HG02973 (cell line): ENCODE results near the gene ADRA2C.

ENCODE experiments used
- ATAC-seq: cut with Tn5 transposase; IDR thresholded peaks from one replicate; pipeline ENCODE4 v1.9.1; 2021; ENCODE audit warnings: moderate library complexity; ENCODE audit not compliant: unreplicated experiment

Gene ADRA2C

GRCh38 chr4:3756343-3757059 lies 9.7 kb upstream of the ADRA2C start:
- no peak for ATAC-seq

DNA sequence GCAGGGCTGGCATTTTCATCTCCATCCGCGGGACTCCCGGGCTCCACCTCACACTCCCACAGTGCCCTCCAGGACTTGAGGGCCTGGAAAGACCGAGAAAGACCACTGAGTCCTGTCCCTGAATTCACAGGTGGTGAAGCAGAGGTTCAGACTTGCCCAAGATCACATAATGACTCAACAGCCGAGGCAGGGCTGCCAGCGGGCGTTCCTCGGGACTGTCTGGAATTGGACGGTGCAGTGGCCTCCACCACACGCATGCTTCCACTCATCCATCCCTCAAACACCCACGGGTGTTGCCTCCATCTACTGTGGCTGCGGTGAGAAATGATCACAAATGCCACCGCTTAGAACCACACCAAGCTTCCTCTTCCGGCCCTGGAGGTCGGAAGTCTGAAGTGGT lies 6.9 kb upstream of the ADRA2C start:
- no peak for ATAC-seq

DNA sequence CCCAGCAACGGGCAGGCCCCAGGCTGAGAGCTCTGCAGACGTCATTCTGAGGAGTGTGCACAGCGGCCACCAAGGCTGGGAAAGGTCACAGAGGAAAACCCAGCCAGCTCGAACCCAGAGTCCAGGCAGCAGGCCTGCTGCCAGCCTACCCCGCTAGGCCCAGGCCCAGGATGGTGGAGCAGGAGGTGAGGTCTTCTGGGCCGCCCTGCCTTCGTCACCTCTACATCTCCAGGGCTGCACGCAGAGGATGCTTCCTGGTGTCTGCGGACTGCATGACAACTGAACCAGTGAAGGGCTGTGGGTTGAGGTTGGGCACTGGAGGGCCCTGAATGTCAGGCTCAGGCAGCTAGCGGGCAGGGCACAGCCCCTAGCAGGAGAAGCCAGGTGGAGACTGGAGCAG lies 5.8 kb upstream of the ADRA2C start:
- no peak for ATAC-seq

- no peak for ATAC-seq
Measured at GRCh38 chr4:3760841-3761240, 5.3 kb upstream of the ADRA2C start.

DNA sequence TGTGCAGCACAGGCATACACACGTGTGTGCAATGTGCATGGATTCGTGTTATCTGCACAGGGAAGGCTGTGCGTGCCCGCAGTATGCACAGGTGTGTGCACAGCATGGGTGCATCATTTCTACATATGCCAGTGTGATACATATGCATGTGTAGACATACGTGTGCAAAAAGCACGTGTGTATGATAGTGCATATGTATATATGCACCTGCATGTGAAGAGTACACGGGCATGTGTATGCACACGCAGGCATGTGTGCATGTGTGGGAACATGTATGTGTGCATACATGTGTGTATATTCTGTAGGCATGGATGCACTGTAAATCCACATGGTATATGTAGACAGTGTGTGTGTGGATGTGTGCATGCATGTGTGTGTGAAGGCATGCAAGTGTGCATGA lies 3.9 kb upstream of the ADRA2C start:
- no peak for ATAC-seq

GRCh38 chr4:3762753-3763549 lies 3.2 kb upstream of the ADRA2C start:
- no peak for ATAC-seq

DNA sequence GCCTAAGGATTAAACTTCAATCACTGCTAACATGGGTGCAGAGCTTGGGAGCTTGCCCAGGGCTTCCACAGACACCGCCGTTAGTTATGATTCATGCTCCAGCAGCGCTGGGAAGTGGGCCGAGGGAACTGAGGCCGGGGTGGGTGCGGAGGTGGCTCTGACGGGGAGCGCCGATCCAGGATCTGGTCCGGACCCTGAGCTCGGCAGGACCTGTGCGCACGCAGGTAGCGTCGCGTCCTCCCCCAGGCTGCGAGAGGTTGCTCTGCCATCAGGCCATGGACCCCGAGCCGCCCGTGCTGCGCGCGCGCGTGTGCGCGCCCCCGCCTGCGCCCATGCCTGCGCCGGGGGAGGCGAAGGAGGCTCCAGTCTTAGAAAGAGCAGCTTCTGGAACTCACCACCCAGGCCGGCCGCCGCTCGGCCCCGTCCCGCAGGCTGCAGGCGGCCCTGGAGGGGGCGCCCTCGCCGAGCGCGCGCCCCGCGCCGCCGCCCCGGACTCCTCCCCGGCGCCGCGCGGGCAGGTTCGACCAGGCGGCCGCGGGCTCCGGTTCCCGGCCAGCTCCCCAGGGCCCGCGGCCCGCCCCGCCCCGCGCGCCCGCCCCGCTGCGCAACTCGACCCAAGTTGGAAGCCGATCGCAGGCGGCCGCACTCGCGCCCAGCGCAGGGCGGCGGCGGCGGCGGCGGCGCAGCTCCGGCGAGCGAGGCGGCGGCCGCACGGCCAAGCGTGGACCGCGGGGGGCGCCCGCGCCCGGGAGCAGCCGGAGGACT lies 732 bp upstream of the ADRA2C start:
- ATAC-seq: no peak

DNA sequence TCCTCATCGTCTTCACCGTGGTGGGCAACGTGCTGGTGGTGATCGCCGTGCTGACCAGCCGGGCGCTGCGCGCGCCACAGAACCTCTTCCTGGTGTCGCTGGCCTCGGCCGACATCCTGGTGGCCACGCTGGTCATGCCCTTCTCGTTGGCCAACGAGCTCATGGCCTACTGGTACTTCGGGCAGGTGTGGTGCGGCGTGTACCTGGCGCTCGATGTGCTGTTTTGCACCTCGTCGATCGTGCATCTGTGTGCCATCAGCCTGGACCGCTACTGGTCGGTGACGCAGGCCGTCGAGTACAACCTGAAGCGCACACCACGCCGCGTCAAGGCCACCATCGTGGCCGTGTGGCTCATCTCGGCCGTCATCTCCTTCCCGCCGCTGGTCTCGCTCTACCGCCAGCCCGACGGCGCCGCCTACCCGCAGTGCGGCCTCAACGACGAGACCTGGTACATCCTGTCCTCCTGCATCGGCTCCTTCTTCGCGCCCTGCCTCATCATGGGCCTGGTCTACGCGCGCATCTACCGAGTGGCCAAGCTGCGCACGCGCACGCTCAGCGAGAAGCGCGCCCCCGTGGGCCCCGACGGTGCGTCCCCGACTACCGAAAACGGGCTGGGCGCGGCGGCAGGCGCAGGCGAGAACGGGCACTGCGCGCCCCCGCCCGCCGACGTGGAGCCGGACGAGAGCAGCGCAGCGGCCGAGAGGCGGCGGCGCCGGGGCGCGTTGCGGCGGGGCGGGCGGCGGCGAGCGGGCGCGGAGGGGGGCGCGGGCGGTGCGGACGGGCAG lies 792 bp downstream of the ADRA2C start:
- ATAC-seq: no peak

DNA sequence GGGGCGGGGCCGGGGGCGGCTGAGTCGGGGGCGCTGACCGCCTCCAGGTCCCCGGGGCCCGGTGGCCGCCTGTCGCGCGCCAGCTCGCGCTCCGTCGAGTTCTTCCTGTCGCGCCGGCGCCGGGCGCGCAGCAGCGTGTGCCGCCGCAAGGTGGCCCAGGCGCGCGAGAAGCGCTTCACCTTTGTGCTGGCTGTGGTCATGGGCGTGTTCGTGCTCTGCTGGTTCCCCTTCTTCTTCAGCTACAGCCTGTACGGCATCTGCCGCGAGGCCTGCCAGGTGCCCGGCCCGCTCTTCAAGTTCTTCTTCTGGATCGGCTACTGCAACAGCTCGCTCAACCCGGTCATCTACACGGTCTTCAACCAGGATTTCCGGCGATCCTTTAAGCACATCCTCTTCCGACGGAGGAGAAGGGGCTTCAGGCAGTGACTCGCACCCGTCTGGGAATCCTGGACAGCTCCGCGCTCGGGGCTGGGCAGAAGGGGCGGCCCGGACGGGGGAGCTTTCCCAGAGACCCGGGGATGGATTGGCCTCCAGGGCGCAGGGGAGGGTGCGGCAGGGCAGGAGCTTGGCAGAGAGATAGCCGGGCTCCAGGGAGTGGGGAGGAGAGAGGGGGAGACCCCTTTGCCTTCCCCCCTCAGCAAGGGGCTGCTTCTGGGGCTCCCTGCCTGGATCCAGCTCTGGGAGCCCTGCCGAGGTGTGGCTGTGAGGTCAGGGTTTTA lies 1.5 kb downstream of the ADRA2C start:
- ATAC-seq: no peak

- no peak for ATAC-seq
Measured at GRCh38 chr4:3768842-3769641, 2.9 kb downstream of the ADRA2C start.

- no peak for ATAC-seq
Measured at GRCh38 chr4:3769642-3770184, 3.5 kb downstream of the ADRA2C start.

GRCh38 chr4:3770323-3771163 lies 4.4 kb downstream of the ADRA2C start:
- no peak for ATAC-seq

GRCh38 chr4:3771164-3771809 lies 5.1 kb downstream of the ADRA2C start:
- no peak for ATAC-seq

GRCh38 chr4:3771939-3772495 lies 5.8 kb downstream of the ADRA2C start:
- no peak for ATAC-seq

- no peak for ATAC-seq
Measured at GRCh38 chr4:3772632-3773031, 6.4 kb downstream of the ADRA2C start.

DNA sequence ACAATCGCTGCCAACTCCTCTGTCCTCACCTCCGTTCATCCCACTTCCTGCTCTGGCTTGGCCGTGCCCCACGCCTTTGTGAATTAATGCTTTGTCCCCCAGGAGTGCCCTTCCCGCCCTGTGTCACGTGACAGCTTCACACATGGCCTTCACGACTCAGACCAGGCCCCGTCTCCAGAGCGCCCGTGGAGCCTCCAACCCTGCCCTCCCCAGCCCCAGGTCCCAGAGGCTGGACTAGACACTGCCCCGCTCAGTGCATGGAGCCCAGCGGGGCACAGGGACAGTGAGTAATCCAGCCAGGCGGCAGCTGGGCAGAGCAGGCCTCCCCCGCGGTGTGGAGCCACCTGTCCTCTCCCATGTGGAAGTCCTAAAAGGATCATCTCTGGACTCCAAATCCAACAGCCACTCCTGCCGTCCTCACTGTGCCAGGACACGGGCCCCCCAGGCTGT lies 7.4 kb downstream of the ADRA2C start:
- no peak for ATAC-seq

GRCh38 chr4:3774253-3774883 lies 8.2 kb downstream of the ADRA2C start:
- ATAC-seq: no peak
